Measurements from ENCODE around the gene GZMH. TPM values are rescaled to one million over a fixed set of nuclear protein-coding genes. Genes with fewer than 3 reads are reported as not detected.
A peak's percentile ranks its signal among the peaks of the same experiment; 100 is the strongest.

The GZMH gene
- total RNA-seq, 6 donors from 2014 or later: 1.7 to 5.9 (median 4.5) TPM

- ATAC-seq (ENCODE audit: low FRiP score in 2 of 2): no peak
- no peaks in the 10 kb centered on the region for H3K36me3 ChIP-seq
- TF ChIP-seq POLR2AphosphoS5 (IDR thresholded peaks at IDR 0.05) (no peak), EP300 (IDR thresholded peaks at IDR 0.05) (no peak), POLR2A (IDR thresholded peaks at IDR 0.05) (no peak)
- TF ChIP-seq, protein P1, sequence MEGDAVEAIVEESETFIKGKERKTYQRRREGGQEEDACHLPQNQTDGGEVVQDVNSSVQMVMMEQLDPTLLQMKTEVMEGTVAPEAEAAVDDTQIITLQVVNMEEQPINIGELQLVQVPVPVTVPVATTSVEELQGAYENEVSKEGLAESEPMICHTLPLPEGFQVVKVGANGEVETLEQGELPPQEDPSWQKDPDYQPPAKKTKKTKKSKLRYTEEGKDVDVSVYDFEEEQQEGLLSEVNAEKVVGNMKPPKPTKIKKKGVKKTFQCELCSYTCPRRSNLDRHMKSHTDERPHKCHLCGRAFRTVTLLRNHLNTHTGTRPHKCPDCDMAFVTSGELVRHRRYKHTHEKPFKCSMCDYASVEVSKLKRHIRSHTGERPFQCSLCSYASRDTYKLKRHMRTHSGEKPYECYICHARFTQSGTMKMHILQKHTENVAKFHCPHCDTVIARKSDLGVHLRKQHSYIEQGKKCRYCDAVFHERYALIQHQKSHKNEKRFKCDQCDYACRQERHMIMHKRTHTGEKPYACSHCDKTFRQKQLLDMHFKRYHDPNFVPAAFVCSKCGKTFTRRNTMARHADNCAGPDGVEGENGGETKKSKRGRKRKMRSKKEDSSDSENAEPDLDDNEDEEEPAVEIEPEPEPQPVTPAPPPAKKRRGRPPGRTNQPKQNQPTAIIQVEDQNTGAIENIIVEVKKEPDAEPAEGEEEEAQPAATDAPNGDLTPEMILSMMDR (IDR thresholded peaks at IDR 0.05): no peak
- H3K9me3 ChIP-seq: no peaks in the 10 kb centered on the region
- no peak overlapping the region for H3K27ac ChIP-seq
- no peak for DNase-seq
- no peaks in the 10 kb centered on the region for H3K27me3 ChIP-seq
- H3K4me3 ChIP-seq: no peak overlapping the region
- 67 to 69% methylated on average over 8 of the region's 8 CpGs for WGBS, 2 donors
- no peaks in the 10 kb centered on the region for H3K4me1 ChIP-seq
Observed at GRCh38 chr14:24607635-24608514, 1.6 kb downstream of the GZMH start.

GRCh38 chr14:24607081-24607480 is 2.4 kb downstream of the GZMH start:
- TF ChIP-seq POLR2A (IDR thresholded peaks at IDR 0.05) (no peak), EP300 (IDR thresholded peaks at IDR 0.05) (no peak), POLR2AphosphoS5 (IDR thresholded peaks at IDR 0.05) (no peak)
- TF ChIP-seq, protein P1 (IDR thresholded peaks at IDR 0.05): no peak
- 65 to 72% methylated on average over 4 of the region's 4 CpGs for WGBS, 2 donors
- no peaks in the 10 kb centered on the region for H3K36me3 ChIP-seq
- no peak overlapping the region for H3K4me3 ChIP-seq
- H3K9me3 ChIP-seq: no peaks in the 10 kb centered on the region
- no peak overlapping the region for H3K27ac ChIP-seq
- no peak for ATAC-seq (ENCODE audit: low FRiP score in 2 of 2)
- no peaks in the 10 kb centered on the region for H3K4me1 ChIP-seq
- H3K27me3 ChIP-seq: no peaks in the 10 kb centered on the region
- DNase-seq: peak; percentile 8 to 36

DNA sequence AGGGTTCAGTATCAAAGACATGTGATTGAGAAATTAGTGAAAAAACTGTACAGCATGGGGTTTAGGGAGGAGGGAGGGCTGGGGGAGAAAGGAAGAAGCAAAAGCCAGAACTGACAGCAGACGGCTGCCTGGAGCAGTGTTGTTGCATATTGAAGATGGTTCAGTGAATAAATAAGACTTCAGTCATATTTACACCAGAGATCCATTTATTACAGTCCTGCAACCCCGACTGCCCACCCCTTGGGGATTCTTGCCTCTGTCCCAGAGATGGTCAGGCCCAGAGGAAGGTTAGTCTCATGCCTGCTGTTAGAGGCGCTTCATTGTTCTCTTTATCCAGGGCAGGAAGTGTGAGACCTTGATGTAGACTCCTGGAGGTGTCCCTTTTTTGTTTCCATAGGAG is 3.2 kb downstream of the GZMH start:
- Histone ChIP-seq H3K9me3 (no peaks in the 10 kb centered on the region), H3K27ac (peak overlapping the region in 1 of 4 donors; percentile 21), H3K36me3 (no peaks in the 10 kb centered on the region), H3K4me3 (no peak overlapping the region), H3K4me1 (no peaks in the 10 kb centered on the region), H3K27me3 (no peaks in the 10 kb centered on the region)
- DNase-seq (no peak), ATAC-seq (ENCODE audit: low FRiP score in 2 of 2) (no peak)
- TF ChIP-seq POLR2AphosphoS5 (IDR thresholded peaks at IDR 0.05) (no peak), EP300 (IDR thresholded peaks at IDR 0.05) (no peak), POLR2A (IDR thresholded peaks at IDR 0.05) (no peak)
- TF ChIP-seq, protein P1 (IDR thresholded peaks at IDR 0.05): no peak
- 49 to 53% methylated on average over 3 of the region's 3 CpGs for WGBS, 2 donors

GRCh38 chr14:24605435-24606190 is 3.9 kb downstream of the GZMH start:
- Histone ChIP-seq H3K27me3 (no peaks in the 10 kb centered on the region), H3K27ac (peak overlapping the region in 1 of 4 donors; percentile 5), H3K4me1 (no peaks in the 10 kb centered on the region), H3K36me3 (no peaks in the 10 kb centered on the region), H3K9me3 (no peaks in the 10 kb centered on the region), H3K4me3 (no peak overlapping the region)
- DNase-seq (peak in 1 of 2 donors; percentile 38), ATAC-seq (ENCODE audit: low FRiP score in 2 of 2) (peak; percentile 64 to 68)
- 62 to 72% methylated on average over 2 to 3 of the region's 3 CpGs for WGBS, 2 donors
- no peak for TF ChIP-seq POLR2AphosphoS5 (IDR thresholded peaks at IDR 0.05)
- TF ChIP-seq EP300 (IDR thresholded peaks at IDR 0.05): no peak
- TF ChIP-seq, protein P1 (IDR thresholded peaks at IDR 0.05): peak; percentile 60 to 84 (median 75)
